OCI-LY3 (cell line): ENCODE measurements around the gene CDH4.

Experiments
- CTCF ChIP-seq: fragments of 200-600, 300-600 bp; sonication (generic); IDR thresholded peaks from 2 replicates; pipeline ENCODE4 v1.5.1; 2014; ENCODE audit warnings: antibody characterized with exemption, low read length, low read depth
- EZH2phosphoT487 ChIP-seq: fragments of 200-600 bp; shearing (Covaris generic); IDR thresholded peaks from 2 replicates; pipeline ENCODE4 v1.6.1; 2018; ENCODE audit warnings: antibody characterized with exemption, mixed run types, low read depth

- TF ChIP-seq CTCF (no peak), EZH2phosphoT487 (no peak)
Measured at GRCh38 chr20:61359254-61359653, 107.2 kb downstream of the CDH4 start.
